ENCODE data around the gene MRPS6. TPM values are rescaled to one million over a fixed set of nuclear protein-coding genes. Genes with fewer than 3 reads are reported as not detected.

Gene MRPS6
- polyA plus RNA-seq, 1 donor (not counting 4 experiments of a cell fraction or from before 2014, with no cell fraction given), result 41.5 TPM

DNA sequence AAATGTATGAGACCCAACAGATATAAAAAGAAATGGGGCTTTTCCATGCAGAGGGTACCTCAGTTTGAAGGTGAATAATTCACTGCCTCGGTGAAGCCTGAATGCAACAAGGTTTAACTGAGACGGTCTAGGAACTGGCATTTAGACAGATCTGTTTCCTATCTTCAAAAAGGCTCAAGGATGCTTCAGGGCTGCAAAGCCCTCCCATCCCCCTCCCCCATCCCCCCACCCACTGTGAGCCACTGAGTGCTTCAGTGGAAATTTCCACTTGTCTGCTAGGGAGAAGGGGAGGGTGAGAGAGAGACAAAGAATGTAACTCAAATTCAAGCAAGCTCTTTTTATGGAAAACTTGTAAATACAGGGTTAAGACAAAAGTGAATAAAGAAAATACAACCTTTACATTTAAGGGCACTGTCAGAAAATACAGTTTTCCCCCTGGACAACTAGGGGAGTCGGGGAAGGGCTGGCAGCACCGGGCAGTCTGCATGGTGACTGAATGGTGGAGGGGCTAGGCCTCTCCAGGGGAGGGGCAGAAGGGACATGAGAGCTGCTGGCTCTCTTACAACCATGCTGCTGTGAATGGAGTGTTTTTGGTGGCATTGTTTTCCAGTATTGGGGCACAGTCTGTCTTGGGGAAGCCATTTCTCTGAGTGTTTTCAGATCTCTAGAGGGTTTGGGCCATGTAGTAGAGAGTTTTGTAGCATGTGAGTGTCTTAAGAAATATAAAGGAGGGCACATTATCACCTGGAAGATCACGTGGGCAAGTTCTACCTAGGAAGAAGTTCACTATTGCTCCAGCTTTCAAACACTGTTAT is 56.7 kb downstream of the MRPS6 start:
- Histone ChIP-seq H3K9me3 (ENCODE audit: control insufficient read depth, low read depth, low read length) (no peaks in the 10 kb centered on the region), H3K36me3 (ENCODE audit: control insufficient read depth in 2 of 2, extremely low read depth in 1 of 2, insufficient read depth in 2 of 2, low read length in 2 of 2) (peaks cover 3 to 5% of the 10 kb centered on the region in 2 experiments), H2AFZ (ENCODE audit: control insufficient read depth, low read length) (no peak overlapping the region), H3K27ac (ENCODE audit: control insufficient read depth, insufficient read depth, low read length) (no peak overlapping the region), H3K4me3 (ENCODE audit: control insufficient read depth in 2 of 3, extremely low read depth in 1 of 3, insufficient read depth in 2 of 3, low read depth in 1 of 3, low read length in 3 of 3) (no peak overlapping the region), H3K27me3 (ENCODE audit: control insufficient read depth, extremely low read depth, insufficient read depth, low read length) (no peaks in the 10 kb centered on the region), H3K4me1 (ENCODE audit: control insufficient read depth, extremely low read depth, insufficient read depth, low read length) (peaks cover 36% of the 10 kb centered on the region), H3K79me2 (ENCODE audit: control insufficient read depth, insufficient read depth, low read length) (peaks cover 24% of the 10 kb centered on the region), H4K20me1 (ENCODE audit: control insufficient read depth, extremely low read depth, insufficient read depth, low read length) (peaks cover 6% of the 10 kb centered on the region), H3K9ac (ENCODE audit: control insufficient read depth, extremely low read depth, insufficient read depth, low read length) (no peak overlapping the region), H3K4me2 (ENCODE audit: control insufficient read depth, extremely low read depth, insufficient read depth, low read depth, low read length) (no peak overlapping the region), H3K9me1 (ENCODE audit: control insufficient read depth, extremely low read depth, insufficient read depth, low read length) (no peaks in the 10 kb centered on the region)
- no peak for TF ChIP-seq EZH2 (IDR thresholded peaks at IDR 0.05; ENCODE audit: low read length)
- TF ChIP-seq, protein P1, sequence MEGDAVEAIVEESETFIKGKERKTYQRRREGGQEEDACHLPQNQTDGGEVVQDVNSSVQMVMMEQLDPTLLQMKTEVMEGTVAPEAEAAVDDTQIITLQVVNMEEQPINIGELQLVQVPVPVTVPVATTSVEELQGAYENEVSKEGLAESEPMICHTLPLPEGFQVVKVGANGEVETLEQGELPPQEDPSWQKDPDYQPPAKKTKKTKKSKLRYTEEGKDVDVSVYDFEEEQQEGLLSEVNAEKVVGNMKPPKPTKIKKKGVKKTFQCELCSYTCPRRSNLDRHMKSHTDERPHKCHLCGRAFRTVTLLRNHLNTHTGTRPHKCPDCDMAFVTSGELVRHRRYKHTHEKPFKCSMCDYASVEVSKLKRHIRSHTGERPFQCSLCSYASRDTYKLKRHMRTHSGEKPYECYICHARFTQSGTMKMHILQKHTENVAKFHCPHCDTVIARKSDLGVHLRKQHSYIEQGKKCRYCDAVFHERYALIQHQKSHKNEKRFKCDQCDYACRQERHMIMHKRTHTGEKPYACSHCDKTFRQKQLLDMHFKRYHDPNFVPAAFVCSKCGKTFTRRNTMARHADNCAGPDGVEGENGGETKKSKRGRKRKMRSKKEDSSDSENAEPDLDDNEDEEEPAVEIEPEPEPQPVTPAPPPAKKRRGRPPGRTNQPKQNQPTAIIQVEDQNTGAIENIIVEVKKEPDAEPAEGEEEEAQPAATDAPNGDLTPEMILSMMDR (optimal IDR thresholded peaks at IDR 0.05 in 1 of 3, IDR thresholded peaks at IDR 0.05 in 1 of 3, conservative IDR thresholded peaks at IDR 0.05 in 1 of 3; ENCODE audit: extremely low read depth in 1 of 3, insufficient read depth in 2 of 3, low read length in 3 of 3), result no peak
- dilution Hi-C loops (cut with MboI; ENCODE audit: extremely low pct_ligation_motif_present, low sequenced_read_pairs), result no loop called here
- FAIRE-seq (no peak), DNase-seq (ENCODE audit: low read depth, low spot score) (no peak)

DNA sequence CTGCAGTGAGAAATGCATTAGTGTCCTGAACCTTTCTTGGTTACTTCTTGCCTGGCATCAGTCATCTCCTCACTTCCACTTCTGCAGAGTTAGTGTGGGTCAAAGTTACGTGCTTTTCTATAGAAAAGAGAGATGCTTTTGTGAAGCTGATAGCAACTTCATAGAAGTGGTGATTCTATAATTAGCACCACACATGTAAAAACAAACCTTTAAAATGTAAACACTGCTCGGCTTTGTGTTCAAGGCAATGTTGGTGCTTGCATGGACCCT is 57.3 kb downstream of the MRPS6 start:
- H3K9ac ChIP-seq (ENCODE audit: control insufficient read depth, extremely low read depth, insufficient read depth, low read length), result no peak overlapping the region
- TF ChIP-seq EZH2 (IDR thresholded peaks at IDR 0.05; ENCODE audit: low read length), result no peak
- TF ChIP-seq, protein P1 (optimal IDR thresholded peaks at IDR 0.05 in 1 of 3, IDR thresholded peaks at IDR 0.05 in 1 of 3, conservative IDR thresholded peaks at IDR 0.05 in 1 of 3; ENCODE audit: extremely low read depth in 1 of 3, insufficient read depth in 2 of 3, low read length in 3 of 3), result no peak
- no peak overlapping the region for H3K4me3 ChIP-seq (ENCODE audit: control insufficient read depth in 2 of 3, extremely low read depth in 1 of 3, insufficient read depth in 2 of 3, low read depth in 1 of 3, low read length in 3 of 3)
- peaks cover 3% of the 10 kb centered on the region for H3K9me3 ChIP-seq (ENCODE audit: control insufficient read depth, low read depth, low read length)
- FAIRE-seq (no peak), DNase-seq (ENCODE audit: low read depth, low spot score) (no peak)
- peaks cover 32% of the 10 kb centered on the region for H3K4me1 ChIP-seq (ENCODE audit: control insufficient read depth, extremely low read depth, insufficient read depth, low read length)
- dilution Hi-C loops (cut with MboI; ENCODE audit: extremely low pct_ligation_motif_present, low sequenced_read_pairs), result no loop called here
- H3K9me1 ChIP-seq (ENCODE audit: control insufficient read depth, extremely low read depth, insufficient read depth, low read length), result no peaks in the 10 kb centered on the region
- H3K36me3 ChIP-seq (ENCODE audit: control insufficient read depth in 2 of 2, extremely low read depth in 1 of 2, insufficient read depth in 2 of 2, low read length in 2 of 2), result peaks cover under 1 to 5% of the 10 kb centered on the region in 2 experiments
- no peaks in the 10 kb centered on the region for H3K27me3 ChIP-seq (ENCODE audit: control insufficient read depth, extremely low read depth, insufficient read depth, low read length)
- H4K20me1 ChIP-seq (ENCODE audit: control insufficient read depth, extremely low read depth, insufficient read depth, low read length), result peaks cover 6% of the 10 kb centered on the region
- H3K4me2 ChIP-seq (ENCODE audit: control insufficient read depth, extremely low read depth, insufficient read depth, low read depth, low read length), result no peak overlapping the region
- H2AFZ ChIP-seq (ENCODE audit: control insufficient read depth, low read length), result no peak overlapping the region
- H3K79me2 ChIP-seq (ENCODE audit: control insufficient read depth, insufficient read depth, low read length), result peaks cover 28% of the 10 kb centered on the region
- H3K27ac ChIP-seq (ENCODE audit: control insufficient read depth, insufficient read depth, low read length), result no peak overlapping the region

Data from keratinocyte (primary cell).